Measurements from ENCODE around the gene SPANXA1. TPM values are rescaled to one million over a fixed set of nuclear protein-coding genes. Genes with fewer than 3 reads are reported as not detected.
"Not testable (repeated sequence)": the region's sequence is repeated elsewhere in the genome, so short reads cannot be mapped to it uniquely, and the experiment has no call there.

The SPANXA1 gene
- 0.68 TPM in 1 of 2 replicates, not detected in the other for total RNA-seq (2014; rRNA removed; shearing (Covaris generic))

DNA sequence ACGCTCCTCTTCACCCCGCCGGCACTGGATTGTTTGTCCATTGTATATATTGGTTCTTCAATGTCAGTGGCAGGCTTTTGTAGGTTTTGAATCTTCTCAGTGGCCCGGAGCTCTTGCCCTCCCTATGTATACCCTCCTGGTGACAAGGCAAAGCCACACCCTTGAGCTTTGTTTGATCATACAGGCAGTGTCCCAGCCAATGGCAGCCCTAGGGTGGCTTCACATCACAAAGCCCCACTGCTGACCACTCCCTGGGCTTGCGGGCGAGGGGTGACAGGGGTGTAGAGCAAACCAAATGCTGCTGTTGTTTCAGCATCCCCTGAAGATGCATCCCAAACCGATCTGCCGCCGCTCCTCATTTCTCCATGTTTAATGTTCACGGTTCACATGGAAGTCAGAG is at the start of gene SPANXA1:
Gene SPANXA1, minus strand, starts transcription at position 101 of the 400 bp plus-strand sequence. Its CDS starts 60 bp downstream, at position 41.
- H3K4me1 ChIP-seq (replicated peaks); H3K9me3 ChIP-seq (replicated peaks); H3K27me3 ChIP-seq (replicated peaks); H3K36me3 ChIP-seq; H3K27ac ChIP-seq; H3K4me3 ChIP-seq; DNase-seq (ENCODE audit: low read depth in 1 of 2, low spot score in 2 of 2): not testable (repeated sequence)

DNA sequence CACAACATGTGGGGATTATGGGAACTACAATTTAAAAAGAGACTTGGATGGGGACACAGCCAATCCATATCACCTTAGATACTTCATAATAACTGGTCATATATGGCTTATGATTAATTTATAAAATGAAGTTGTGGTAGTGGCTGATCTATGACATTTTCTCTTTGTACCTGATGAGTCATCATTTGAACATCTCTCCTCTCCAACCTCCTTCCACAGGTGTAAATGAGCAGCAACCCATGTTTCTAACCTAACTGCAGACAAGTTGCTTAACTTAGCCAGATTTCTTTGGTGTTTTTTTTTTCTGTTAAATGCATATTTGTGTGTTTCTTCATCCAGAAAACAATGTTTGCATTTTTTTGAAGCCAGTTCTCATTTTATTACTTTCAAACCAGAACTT is 47.6 kb upstream of the SPANXA1 start:
- H3K27ac ChIP-seq, result no peak overlapping the region
- H3K36me3 ChIP-seq, result no peaks in the 10 kb centered on the region
- H3K4me1 ChIP-seq (replicated peaks), result no peaks in the 10 kb centered on the region
- DNase-seq (ENCODE audit: low read depth in 1 of 2, low spot score in 2 of 2), result no peak
- no peak overlapping the region for H3K4me3 ChIP-seq
- H3K9me3 ChIP-seq (replicated peaks), result no peaks in the 10 kb centered on the region
- H3K27me3 ChIP-seq (replicated peaks), result no peaks in the 10 kb centered on the region

- Histone ChIP-seq H3K9me3 (replicated peaks) (no peaks in the 10 kb centered on the region), H3K4me3 (no peak overlapping the region), H3K27me3 (replicated peaks) (no peaks in the 10 kb centered on the region), H3K36me3 (no peaks in the 10 kb centered on the region), H3K27ac (no peak overlapping the region), H3K4me1 (replicated peaks) (no peaks in the 10 kb centered on the region)
- DNase-seq (ENCODE audit: low read depth in 1 of 2, low spot score in 2 of 2), result no peak
Measured at GRCh38 chrX:141619336-141619735, 34.8 kb upstream of the SPANXA1 start.

DNA sequence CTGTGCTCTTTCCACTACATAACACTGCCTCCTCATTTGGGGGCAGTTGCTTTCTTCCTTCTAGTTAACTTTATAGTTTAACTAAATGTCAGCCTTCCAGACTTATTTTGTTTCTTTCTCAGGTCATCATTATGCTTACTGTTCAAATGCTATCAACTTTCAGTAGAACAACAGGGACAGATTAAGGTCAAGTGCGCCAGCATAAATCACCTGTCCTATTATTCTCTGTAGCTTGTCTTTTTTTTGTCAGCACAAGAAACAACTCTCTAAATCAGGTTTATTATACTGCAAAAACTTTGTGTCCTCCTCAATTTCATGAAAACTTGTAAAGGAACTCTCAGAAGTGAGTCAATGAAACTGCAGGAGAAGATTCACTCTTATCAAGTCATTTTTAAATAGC is 24.6 kb upstream of the SPANXA1 start:
- H3K4me3 ChIP-seq, result no peak overlapping the region
- H3K4me1 ChIP-seq (replicated peaks), result no peaks in the 10 kb centered on the region
- DNase-seq (ENCODE audit: low read depth in 1 of 2, low spot score in 2 of 2), result no peak
- no peaks in the 10 kb centered on the region for H3K27me3 ChIP-seq (replicated peaks)
- H3K27ac ChIP-seq, result no peak overlapping the region
- no peaks in the 10 kb centered on the region for H3K9me3 ChIP-seq (replicated peaks)
- no peaks in the 10 kb centered on the region for H3K36me3 ChIP-seq

DNA sequence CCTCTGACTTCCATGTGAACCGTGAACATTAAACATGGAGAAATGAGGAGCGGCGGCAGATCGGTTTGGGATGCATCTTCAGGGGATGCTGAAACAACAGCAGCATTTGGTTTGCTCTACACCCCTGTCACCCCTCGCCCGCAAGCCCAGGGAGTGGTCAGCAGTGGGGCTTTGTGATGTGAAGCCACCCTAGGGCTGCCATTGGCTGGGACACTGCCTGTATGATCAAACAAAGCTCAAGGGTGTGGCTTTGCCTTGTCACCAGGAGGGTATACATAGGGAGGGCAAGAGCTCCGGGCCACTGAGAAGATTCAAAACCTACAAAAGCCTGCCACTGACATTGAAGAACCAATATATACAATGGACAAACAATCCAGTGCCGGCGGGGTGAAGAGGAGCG is 4.9 kb upstream of the SPANXA1 start, which contains the start of gene SPANXA2:
Gene SPANXA2, plus strand, starts transcription at position 301 of the 400 bp plus-strand sequence. Its CDS starts 60 bp downstream, at position 361.
- not testable (repeated sequence) for H3K36me3 ChIP-seq; H3K9me3 ChIP-seq (replicated peaks); H3K27me3 ChIP-seq (replicated peaks); DNase-seq (ENCODE audit: low read depth in 1 of 2, low spot score in 2 of 2); H3K4me3 ChIP-seq; H3K27ac ChIP-seq; H3K4me1 ChIP-seq (replicated peaks)

DNA sequence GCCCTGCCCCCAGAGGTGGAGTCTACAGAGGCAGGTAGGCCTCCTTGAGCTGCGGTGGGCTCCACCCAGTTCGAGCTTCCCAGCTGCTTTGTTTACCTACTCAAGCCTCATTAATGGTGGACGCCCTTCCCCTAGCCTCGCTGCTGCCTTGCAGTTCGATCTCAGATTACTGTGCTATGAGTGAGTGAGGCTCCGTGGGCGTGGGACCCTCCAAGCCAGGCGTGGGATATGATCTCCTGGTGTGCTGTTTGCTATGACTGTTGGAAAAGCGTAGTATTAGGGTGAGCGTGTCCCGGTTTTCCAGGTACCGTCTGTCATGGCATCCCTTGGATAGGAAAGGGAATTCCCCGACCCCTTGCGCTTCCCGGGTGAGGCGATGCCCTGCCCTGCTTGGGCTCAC is 42.0 kb downstream of the SPANXA1 start:
- not testable (repeated sequence) for DNase-seq (ENCODE audit: low read depth in 1 of 2, low spot score in 2 of 2); H3K27ac ChIP-seq; H3K4me1 ChIP-seq (replicated peaks); H3K4me3 ChIP-seq; H3K36me3 ChIP-seq; H3K9me3 ChIP-seq (replicated peaks); H3K27me3 ChIP-seq (replicated peaks)

Other genes with a start within 250 kb of the SPANXA1 start
- gene SPANXA2, start 5.0 kb upstream of the SPANXA1 start, total RNA-seq (2014; rRNA removed; shearing (Covaris generic)), result 0.68 TPM in 1 of 2 replicates, not detected in the other
- not detected in 2 replicates for gene SPANXD, start 114.0 kb upstream of the SPANXA1 start, total RNA-seq (2014; rRNA removed; shearing (Covaris generic))

Data from SJSA1 (cell line).